Panc1 (cell line): ENCODE data around the gene ENOX1. TPM values are rescaled to one million over a fixed set of nuclear protein-coding genes. Genes with fewer than 3 reads are reported as not detected.
A peak's percentile ranks its signal among the peaks of the same experiment; 100 is the strongest.

Experiments
- ATAC-seq: fragments of 200-7000 bp; cut with Tn5 transposase; 2 replicates; pipeline ENCODE4 v1.9.1; 2020; ENCODE audit warnings: mild to moderate bottlenecking, moderate library complexity
- BruUV-seq: library from RNA; stranded (reverse); fragments of 400-500 nt; replicated peaks from 2 replicates; lab custom pipeline; 2021; lab: Mats Ljungman, UMichigan
- CTCF ChIA-PET: fragments of 300-600 bp; sonication (Branson Sonifier 250); formaldehyde crosslinking; loops from one replicate; lab custom pipeline; 2022; ENCODE audit warnings: antibody characterized with exemption; lab: Charles Lee
- POLR2A ChIA-PET: fragments of 300-600 bp; sonication (Branson Sonifier 250); formaldehyde crosslinking; loops from one replicate; lab custom pipeline; 2022; ENCODE audit warnings: antibody characterized with exemption; lab: Charles Lee
- DNase-seq: peaks from one replicate; pipeline ENCODE4 v3.0.0-alpha.2; 2010; ENCODE audit warnings: low read depth, low spot score
- H3K27ac ChIP-seq: 2 replicates; pipeline ENCODE4 v1.5.1; 2011; ENCODE audit warnings: mild to moderate bottlenecking, low read length, inconsistent platforms
- H3K27me3 ChIP-seq: fragments of 200-500 bp; sonication (Bioruptor generic); 2 replicates; pipeline ENCODE4 v1.6.0; 2014; ENCODE audit warnings: low read length, inconsistent platforms; ENCODE audit not compliant: control insufficient read depth, insufficient read depth
- H3K36me3 ChIP-seq: fragments of 200-500 bp; sonication (Bioruptor generic); 2 replicates; pipeline ENCODE4 v1.5.1; 2014; ENCODE audit warnings: inconsistent platforms, mild to moderate bottlenecking, low read length, moderate library complexity; ENCODE audit not compliant: control insufficient read depth, insufficient read depth
- H3K4me1 ChIP-seq: 2 replicates; pipeline ENCODE4 v1.5.1; 2011; ENCODE audit warnings: inconsistent platforms, mild to moderate bottlenecking, low read length, moderate library complexity; ENCODE audit not compliant: control insufficient read depth, insufficient read depth
- H3K4me3 ChIP-seq, 2 experiments: 2 replicates each; pipeline ENCODE4 v1.5.1; 2011 to 2012; ENCODE audit warnings: low read depth in 2 of 2, low read length in 2 of 2, mild to moderate bottlenecking in 2 of 2, inconsistent platforms in 1 of 2, moderate library complexity in 1 of 2
- H3K9me3 ChIP-seq: fragments of 200-500 bp; sonication (Bioruptor generic); 2 replicates; pipeline ENCODE4 v1.5.1; 2014; ENCODE audit warnings: low read depth, mild to moderate bottlenecking, inconsistent platforms, low read length, moderate library complexity; ENCODE audit not compliant: control insufficient read depth, insufficient read depth
- CTCF ChIP-seq: fragments of 450-650 bp; IDR thresholded peaks from 2 replicates; pipeline ENCODE4 v1.5.1; 2017; ENCODE audit warnings: mild to moderate bottlenecking
- POLR2AphosphoS5 ChIP-seq: IDR thresholded peaks from 2 replicates; pipeline ENCODE4 v1.6.1; 2012; ENCODE audit warnings: mild to moderate bottlenecking, low read depth, low read length, moderate library complexity
- REST ChIP-seq, 2 experiments: IDR thresholded peaks; 2 replicates each; pipeline ENCODE4 v1.6.1; 2011 to 2012; ENCODE audit warnings: low read depth in 2 of 2, control low read depth in 1 of 2, low read length in 1 of 2, mild to moderate bottlenecking in 1 of 2, moderate library complexity in 1 of 2; ENCODE audit not compliant: insufficient read depth in 1 of 2
- SIN3A ChIP-seq: IDR thresholded peaks from 2 replicates; pipeline ENCODE4 v1.6.1; 2012; ENCODE audit warnings: low read depth, mild to moderate bottlenecking, low read length, moderate library complexity, borderline replicate concordance; ENCODE audit not compliant: insufficient read depth
- TCF7L2 ChIP-seq: IDR thresholded peaks from 2 replicates; pipeline ENCODE4 v1.6.1; 2011; ENCODE audit warnings: mild to moderate bottlenecking, low read depth, low read length, inconsistent platforms
- in situ Hi-C: cut with HindIII; loops from 2 replicates; pipeline ENCODE4 v1.10.0; 2016; ENCODE audit warnings: low sequenced_read_pairs, low pct_unique_long_range_greater_than_20kb
- intact Hi-C: fragments of 100-400 bp; cut with micrococcal nuclease; formaldehyde crosslinking; loops from one replicate; pipeline ENCODE4 v1.10.0; 2022; ENCODE audit not compliant: unreplicated experiment
- total RNA-seq: library from RNA; stranded (reverse); gene quantifications from one replicate; pipeline ENCODE4 v1.2.1, GENCODE V29; 2021; ENCODE audit not compliant: unreplicated experiment

The ENOX1 gene
- total RNA-seq, 1 experiment from 2014 or later: 0.23 TPM

- intact Hi-C loops (no loop called here), in situ Hi-C loops (no loop called here)
- H3K4me3 ChIP-seq: no peak overlapping the region
- DNase-seq (no peak), ATAC-seq (no peak)
- H3K36me3 ChIP-seq: no peaks in the 10 kb centered on the region
- no peaks in the 10 kb centered on the region for H3K9me3 ChIP-seq
- H3K27ac ChIP-seq: no peak overlapping the region
- ChIA-PET CTCF (no interaction called here), POLR2A (no interaction called here)
- H3K4me1 ChIP-seq: no peaks in the 10 kb centered on the region
- no peaks in the 10 kb centered on the region for H3K27me3 ChIP-seq
- TF ChIP-seq CTCF: no peak
- peak in 1 of 2 experiments; percentile 56; a peak in 1 of 4 replicates for TF ChIP-seq REST (IDR thresholded peaks at IDR 0.05; ENCODE audit: insufficient read depth in 1 of 2, low read depth in 2 of 2, low read length in 1 of 2)
- TF ChIP-seq SIN3A: no peak
- TF ChIP-seq TCF7L2: no peak
- TF ChIP-seq POLR2AphosphoS5: no peak
- no TSS peak for BruUV-seq
Observed at GRCh38 chr13:43744261-43745031, 42.3 kb downstream of the ENOX1 start.

GRCh38 chr13:43742911-43743310 lies 43.9 kb downstream of the ENOX1 start:
- ChIA-PET POLR2A (no interaction called here), CTCF (no interaction called here)
- no TSS peak for BruUV-seq
- DNase-seq (no peak), ATAC-seq (no peak)
- Histone ChIP-seq H3K36me3 (no peaks in the 10 kb centered on the region), H3K4me3 (no peak overlapping the region), H3K27me3 (no peaks in the 10 kb centered on the region), H3K27ac (no peak overlapping the region), H3K9me3 (no peaks in the 10 kb centered on the region), H3K4me1 (no peaks in the 10 kb centered on the region)
- in situ Hi-C loops: no loop called here
- TF ChIP-seq TCF7L2 (no peak), POLR2AphosphoS5 (no peak), CTCF (no peak), REST (IDR thresholded peaks at IDR 0.05; ENCODE audit: insufficient read depth in 1 of 2, low read depth in 2 of 2, low read length in 1 of 2) (no peak), SIN3A (no peak)
- intact Hi-C loops: no loop called here
